PC-9 (cell line): ENCODE measurements around the gene DNAJB13. TPM values are rescaled to one million over a fixed set of nuclear protein-coding genes. Genes with fewer than 3 reads are reported as not detected.

Experiments used
- BruUV-seq: library from RNA; stranded (reverse); fragments of 400-500 nt; replicated peaks from 2 replicates; lab custom pipeline; 2021; lab: Mats Ljungman, UMichigan
- CTCF ChIA-PET: fragments of 300-600 bp; sonication (Branson Sonifier 250); formaldehyde crosslinking; loops from one replicate; lab custom pipeline; 2022; ENCODE audit warnings: antibody characterized with exemption; lab: Charles Lee
- POLR2A ChIA-PET: fragments of 300-600 bp; sonication (Branson Sonifier 250); formaldehyde crosslinking; loops from one replicate; lab custom pipeline; 2022; ENCODE audit warnings: antibody characterized with exemption; ENCODE audit not compliant: unreplicated experiment; lab: Charles Lee
- DNase-seq, 2 experiments: peaks; one replicate each; pipeline versions ENCODE4 v3.0.0 to v3.0.0-alpha.2; 2015 to 2022; ENCODE audit warnings: mixed read lengths in 1 of 2
- H2AFZ ChIP-seq: fragments of 200-600 bp; sonication (generic); 2 replicates; pipeline ENCODE4 v1.8.1; 2017; ENCODE audit warnings: antibody characterized with exemption
- H3F3A ChIP-seq: fragments of 200-600 bp; sonication (generic); 2 replicates; pipeline ENCODE4 v1.8.1; 2017; ENCODE audit warnings: antibody characterized with exemption, mild to moderate bottlenecking, low read depth; ENCODE audit not compliant: insufficient read depth
- H3K27ac ChIP-seq: fragments of 200-600 bp; sonication (generic); 2 replicates; pipeline ENCODE4 v1.6.1; 2016; ENCODE audit warnings: mixed run types
- H3K27me3 ChIP-seq: fragments of 200-600 bp; sonication (generic); 2 replicates; pipeline ENCODE4 v1.6.1; 2016; ENCODE audit warnings: low read depth, mixed run types; ENCODE audit not compliant: insufficient read depth
- H3K36me3 ChIP-seq: fragments of 200-600 bp; sonication (generic); 2 replicates; pipeline ENCODE4 v1.6.1; 2016; ENCODE audit warnings: low read depth, mixed run types
- H3K4me1 ChIP-seq: fragments of 200-600 bp; sonication (generic); replicated peaks from 2 replicates; pipeline ENCODE4 v1.6.1; 2016; ENCODE audit warnings: mixed run types; ENCODE audit not compliant: insufficient read depth
- H3K4me2 ChIP-seq: fragments of 200-600 bp; sonication (generic); 2 replicates; pipeline ENCODE4 v1.6.1; 2017; ENCODE audit warnings: mixed run types
- H3K4me3 ChIP-seq: fragments of 200-600 bp; sonication (generic); 2 replicates; pipeline ENCODE4 v1.6.1; 2016; ENCODE audit warnings: mixed run types
- H3K79me2 ChIP-seq: fragments of 200-600 bp; sonication (generic); 2 replicates; pipeline ENCODE4 v1.6.1; 2017; ENCODE audit warnings: low read depth, mixed run types
- H3K9me2 ChIP-seq: fragments of 200-600 bp; sonication (generic); 2 replicates; pipeline ENCODE4 v1.8.1; 2017; ENCODE audit warnings: mild to moderate bottlenecking; ENCODE audit not compliant: insufficient read depth
- H3K9me3 ChIP-seq: fragments of 200-600 bp; sonication (generic); 2 replicates; pipeline ENCODE4 v1.8.1; 2016; ENCODE audit warnings: low read depth; ENCODE audit not compliant: insufficient read depth
- H4K20me1 ChIP-seq: fragments of 200-600 bp; sonication (generic); 2 replicates; pipeline ENCODE4 v1.8.1; 2017; ENCODE audit not compliant: insufficient read depth
- CTCF ChIP-seq: fragments of 200-600 bp; sonication (generic); conservative IDR thresholded peaks from 2 replicates; pipeline ENCODE4 v1.6.1; 2017; ENCODE audit warnings: mixed run types, antibody characterized with exemption, mild to moderate bottlenecking, moderate library complexity
- EZH2 ChIP-seq: fragments of 200-600 bp; sonication (generic); IDR thresholded peaks from 2 replicates; pipeline ENCODE4 v1.8.0; 2017; ENCODE audit warnings: antibody characterized with exemption, low read depth
- intact Hi-C: fragments of 100-400 bp; cut with micrococcal nuclease; formaldehyde crosslinking; loops from one replicate; pipeline ENCODE4 v1.10.0; 2022; ENCODE audit not compliant: unreplicated experiment
- total RNA-seq: library from RNA; stranded (reverse); gene quantifications from 2 replicates; pipeline ENCODE4 v1.2.3, GENCODE V29; 2021

DNAJB13 gene
- total RNA-seq, 1 experiment from 2014 or later: 0.79 TPM

GRCh38 chr11:73912026-73912425 lies 38.8 kb upstream of the DNAJB13 start:
- Histone ChIP-seq H2AFZ (no peak overlapping the region), H3K36me3 (peaks cover 34% of the 10 kb centered on the region), H4K20me1 (no peaks in the 10 kb centered on the region), H3F3A (peaks cover 9% of the 10 kb centered on the region; the same call in 1 of the 2 replicates), H3K4me3 (no peak overlapping the region), H3K27ac (no peak overlapping the region), H3K9me2 (no peaks in the 10 kb centered on the region), H3K79me2 (no peaks in the 10 kb centered on the region), H3K4me1 (no peaks in the 10 kb centered on the region), H3K4me2 (no peak overlapping the region), H3K27me3 (no peaks in the 10 kb centered on the region), H3K9me3 (no peaks in the 10 kb centered on the region)
- BruUV-seq: no TSS peak
- no peak for DNase-seq
- intact Hi-C loops: loop anchor here (10.0 kb wide), 1 partner anchor 227 kb away; no protein-coding TSS in a partner anchor
- POLR2A ChIA-PET: no interaction called here
- CTCF ChIA-PET: no interaction called here
- TF ChIP-seq EZH2 (no peak), CTCF (no peak)

- Histone ChIP-seq H3K4me2 (no peak overlapping the region), H3K9me2 (no peaks in the 10 kb centered on the region), H3K4me1 (no peaks in the 10 kb centered on the region), H3K4me3 (no peak overlapping the region), H4K20me1 (no peaks in the 10 kb centered on the region), H3K36me3 (peaks cover 42% of the 10 kb centered on the region), H3K79me2 (no peaks in the 10 kb centered on the region), H3K27ac (no peak overlapping the region), H3K9me3 (no peaks in the 10 kb centered on the region), H3K27me3 (no peaks in the 10 kb centered on the region), H2AFZ (no peak overlapping the region), H3F3A (peaks cover 9% of the 10 kb centered on the region; the same call in 1 of the 2 replicates)
- no TSS peak for BruUV-seq
- ChIA-PET POLR2A (no interaction called here), CTCF (no interaction called here)
- DNase-seq: no peak
- no peak for TF ChIP-seq EZH2
- intact Hi-C loops: loop anchor here (10.0 kb wide), 1 partner anchor 229 kb away; no protein-coding TSS in a partner anchor
Measured at GRCh38 chr11:73913472-73913871, 37.4 kb upstream of the DNAJB13 start.

GRCh38 chr11:73914284-73914683 lies 36.5 kb upstream of the DNAJB13 start:
- Histone ChIP-seq H3K27me3 (no peaks in the 10 kb centered on the region), H3F3A (peaks cover 9% of the 10 kb centered on the region; the same call in 1 of the 2 replicates), H3K27ac (no peak overlapping the region), H3K36me3 (peaks cover 42% of the 10 kb centered on the region), H3K4me2 (no peak overlapping the region), H3K9me3 (no peaks in the 10 kb centered on the region), H4K20me1 (no peaks in the 10 kb centered on the region), H3K79me2 (no peaks in the 10 kb centered on the region), H2AFZ (no peak overlapping the region), H3K9me2 (no peaks in the 10 kb centered on the region), H3K4me1 (no peaks in the 10 kb centered on the region), H3K4me3 (no peak overlapping the region)
- no peak for DNase-seq
- POLR2A ChIA-PET: no interaction called here
- BruUV-seq: no TSS peak
- CTCF ChIA-PET: no interaction called here
- intact Hi-C loops: loop anchor here (10.0 kb wide), 1 partner anchor 229 kb away; no protein-coding TSS in a partner anchor
- TF ChIP-seq CTCF (no peak), EZH2 (no peak)
